Peyer's patch (tissue), 4 donors: Measurements from ENCODE around the gene PIGU.

Experiments
- POLR2A ChIP-seq, 2 donors: fragments of 450-650 bp; IDR thresholded peaks; one replicate each; pipeline ENCODE4 v1.5.1; 2017; ENCODE audit warnings: antibody characterized with exemption in 2 of 2, mild to moderate bottlenecking in 2 of 2, moderate library complexity in 2 of 2
- TF ChIP-seq, protein P1 (sequence below), 6 experiments: fragments of 450-650 bp in 4 of 6; fragments of 200-600 bp in 2 of 6; sonication (generic) in 1 of 6; IDR thresholded peaks; one replicate each; pipeline ENCODE4 v1.5.1; 2017 to 2019; ENCODE audit warnings: antibody characterized with exemption in 6 of 6, mild to moderate bottlenecking in 3 of 6, moderate library complexity in 1 of 6

DNA sequence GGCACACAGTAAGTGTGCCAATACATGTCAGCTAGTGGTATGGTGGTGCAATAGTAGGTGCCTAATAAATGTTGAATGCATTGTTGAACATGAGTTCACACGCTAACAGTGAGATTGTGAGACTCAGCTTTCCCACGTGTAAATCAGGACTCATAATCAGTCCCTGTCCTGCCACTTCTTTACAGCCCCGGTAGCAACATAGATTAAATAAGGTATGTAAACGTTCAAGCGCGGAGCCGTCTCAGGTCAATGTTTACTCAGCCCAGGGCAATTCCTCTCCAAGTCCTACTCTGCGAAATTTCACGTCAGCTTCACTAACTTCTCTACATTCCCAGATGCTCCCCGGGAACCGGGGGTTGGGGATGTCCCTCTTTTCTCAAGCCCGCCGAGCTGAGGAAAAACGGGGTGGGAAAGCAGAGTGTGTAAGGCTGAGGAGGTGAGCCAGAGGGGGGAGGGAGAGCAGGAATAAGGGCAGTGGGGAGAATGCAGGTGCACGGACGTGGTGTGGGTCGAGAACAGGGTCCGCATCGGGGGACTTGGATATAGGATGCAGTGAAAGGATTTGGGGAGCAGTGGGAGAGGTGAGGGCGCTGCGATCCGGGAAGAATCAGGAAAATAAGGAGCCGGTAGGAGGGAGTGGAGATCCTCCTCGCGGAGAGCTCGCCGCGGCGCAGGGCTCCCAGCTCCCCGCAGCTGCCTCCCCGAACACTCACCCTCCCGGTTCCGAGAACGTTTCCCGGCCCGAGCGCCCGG is 26.7 kb upstream of the PIGU start:
- TF ChIP-seq, protein P1, sequence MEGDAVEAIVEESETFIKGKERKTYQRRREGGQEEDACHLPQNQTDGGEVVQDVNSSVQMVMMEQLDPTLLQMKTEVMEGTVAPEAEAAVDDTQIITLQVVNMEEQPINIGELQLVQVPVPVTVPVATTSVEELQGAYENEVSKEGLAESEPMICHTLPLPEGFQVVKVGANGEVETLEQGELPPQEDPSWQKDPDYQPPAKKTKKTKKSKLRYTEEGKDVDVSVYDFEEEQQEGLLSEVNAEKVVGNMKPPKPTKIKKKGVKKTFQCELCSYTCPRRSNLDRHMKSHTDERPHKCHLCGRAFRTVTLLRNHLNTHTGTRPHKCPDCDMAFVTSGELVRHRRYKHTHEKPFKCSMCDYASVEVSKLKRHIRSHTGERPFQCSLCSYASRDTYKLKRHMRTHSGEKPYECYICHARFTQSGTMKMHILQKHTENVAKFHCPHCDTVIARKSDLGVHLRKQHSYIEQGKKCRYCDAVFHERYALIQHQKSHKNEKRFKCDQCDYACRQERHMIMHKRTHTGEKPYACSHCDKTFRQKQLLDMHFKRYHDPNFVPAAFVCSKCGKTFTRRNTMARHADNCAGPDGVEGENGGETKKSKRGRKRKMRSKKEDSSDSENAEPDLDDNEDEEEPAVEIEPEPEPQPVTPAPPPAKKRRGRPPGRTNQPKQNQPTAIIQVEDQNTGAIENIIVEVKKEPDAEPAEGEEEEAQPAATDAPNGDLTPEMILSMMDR (IDR thresholded peaks at IDR 0.05) = peak in 1 of 6 experiments; percentile 3
- no peak for TF ChIP-seq POLR2A (IDR thresholded peaks at IDR 0.05)
